Activated effector memory CD4-positive, alpha-beta T cell treated with Interleukin-2 at 50 U/mL for 16 hours (primary cell): ENCODE measurements around the gene GRID2IP.
A peak's percentile ranks its signal among the peaks of the same experiment; 100 is the strongest.

Source experiments
- DNase-seq: peaks from one replicate; pipeline ENCODE4 v3.0.0-alpha.2; 2020

The GRID2IP gene

GRCh38 chr7:6559896-6560295, 8.6 kb upstream of the GRID2IP start:
- no peak for DNase-seq

GRCh38 chr7:6558837-6559236, 7.6 kb upstream of the GRID2IP start:
- DNase-seq: no peak

GRCh38 chr7:6556196-6556595, 4.9 kb upstream of the GRID2IP start:
- DNase-seq: no peak

- no peak for DNase-seq
Measured at GRCh38 chr7:6554848-6555247, 3.6 kb upstream of the GRID2IP start.

- no peak for DNase-seq
Measured at GRCh38 chr7:6553448-6554044, 2.3 kb upstream of the GRID2IP start.

GRCh38 chr7:6547400-6547799, 3.9 kb downstream of the GRID2IP start:
- DNase-seq: no peak

GRCh38 chr7:6546498-6547251, 4.6 kb downstream of the GRID2IP start:
- no peak for DNase-seq

- no peak for DNase-seq
Measured at GRCh38 chr7:6545398-6546126, 5.7 kb downstream of the GRID2IP start.

- no peak for DNase-seq
Measured at GRCh38 chr7:6542368-6542767, 8.9 kb downstream of the GRID2IP start.

- no peak for DNase-seq
Measured at GRCh38 chr7:6536262-6537260, 14.7 kb downstream of the GRID2IP start.

GRCh38 chr7:6533893-6534495, 17.3 kb downstream of the GRID2IP start:
- no peak for DNase-seq

- DNase-seq: no peak
Measured at GRCh38 chr7:6532516-6532915, 18.7 kb downstream of the GRID2IP start.

- no peak for DNase-seq
Measured at GRCh38 chr7:6531492-6532279, 19.6 kb downstream of the GRID2IP start.

- peak; percentile 32 for DNase-seq
Measured at GRCh38 chr7:6530626-6531491, 20.4 kb downstream of the GRID2IP start.

- DNase-seq: no peak
Measured at GRCh38 chr7:6529643-6530042, 21.6 kb downstream of the GRID2IP start.

GRCh38 chr7:6528401-6529130, 22.7 kb downstream of the GRID2IP start:
- no peak for DNase-seq

GRCh38 chr7:6526997-6527378, 24.3 kb downstream of the GRID2IP start:
- no peak for DNase-seq

GRCh38 chr7:6520163-6520981, 30.9 kb downstream of the GRID2IP start:
- no peak for DNase-seq
